K562 (cell line): Measurements from ENCODE around the gene AMOT. TPM values are rescaled to one million over a fixed set of nuclear protein-coding genes. Genes with fewer than 3 reads are reported as not detected.

Experiments
- ATAC-seq: fragments of 200-7000 bp; cut with Tn5 transposase; 3 replicates; pipeline ENCODE4 v1.9.1; 2020; ENCODE audit warnings: moderate library complexity
- BruUV-seq: library from RNA; stranded (reverse); fragments of 400-500 nt; replicated peaks from 2 replicates; lab custom pipeline; 2021; lab: Mats Ljungman, UMichigan
- CTCF ChIA-PET: fragments of 300-600 bp; formaldehyde crosslinking; extraction: SDS; loops from one replicate; lab custom pipeline; 2021; ENCODE audit warnings: low intra/inter-chr PET ratio; lab: Yijun Ruan, JAX
- POLR2A ChIA-PET: fragments of 300-600, 350-650 bp; sonication (Branson Sonifier 250); formaldehyde crosslinking; extraction: SDS; loops from one replicate; lab custom pipeline; 2021; ENCODE audit warnings: antibody characterized with exemption, inconsistent platforms; lab: Yijun Ruan, JAX
- DNase-seq, 4 experiments: peaks; one replicate each; pipeline versions ENCODE4 v3.0.0 to v3.0.0-alpha.2; 2011 to 2018; ENCODE audit warnings: low spot score in 3 of 4, mixed read lengths in 3 of 4; ENCODE audit errors: extremely low read depth in 1 of 4
- FAIRE-seq: peaks from 2 replicates; lab custom pipeline; 2011; peaks lifted over from hg19 to GRCh38; lab: Jason Lieb, UNC
- H2AFZ ChIP-seq: 2 replicates; pipeline ENCODE4 v1.6.0; 2011; ENCODE audit warnings: low read depth, low read length, control low read depth, inconsistent platforms
- H3K27ac ChIP-seq: fragments of 200-600 bp; 3 replicates; pipeline ENCODE4 v1.8.0; 2011; ENCODE audit warnings: low read depth, mild to moderate bottlenecking, control low read depth, inconsistent platforms, low read length, moderate library complexity, mixed read lengths; ENCODE audit errors: extremely low read depth
- H3K27me3 ChIP-seq, 2 experiments: fragments of 300-600 bp in 1 of 2; 2 replicates in 1 of 2; 3 replicates in 1 of 2; pipeline versions ENCODE4 v1.6.0 to v1.8.0; 2011; ENCODE audit warnings: inconsistent platforms in 2 of 2, low read length in 2 of 2, mild to moderate bottlenecking in 1 of 2, mixed read lengths in 1 of 2, moderate library complexity in 1 of 2; ENCODE audit not compliant: control insufficient read depth in 2 of 2, insufficient read depth in 2 of 2
- H3K36me3 ChIP-seq: fragments of 300-600 bp; 3 replicates; pipeline ENCODE4 v1.8.0; 2011; ENCODE audit warnings: mild to moderate bottlenecking, low read length, inconsistent platforms; ENCODE audit not compliant: control insufficient read depth, insufficient read depth
- H3K4me1 ChIP-seq, 2 experiments: fragments of 200-600 bp in 1 of 2; replicated peaks in 1 of 2; 2 replicates in 1 of 2; 3 replicates in 1 of 2; pipeline versions ENCODE4 v1.5.1 to v1.8.0; 2011; ENCODE audit warnings: inconsistent platforms in 2 of 2, low read length in 2 of 2, mild to moderate bottlenecking in 1 of 2, mixed read lengths in 1 of 2, moderate library complexity in 1 of 2; ENCODE audit not compliant: control insufficient read depth in 2 of 2, insufficient read depth in 2 of 2
- H3K4me2 ChIP-seq: 2 replicates; pipeline ENCODE4 v1.6.1; 2011; ENCODE audit warnings: low read length, control low read depth, inconsistent platforms, mixed read lengths; ENCODE audit not compliant: insufficient read depth
- H3K4me3 ChIP-seq: fragments of 200-600 bp; sonication (generic), shearing (Covaris generic); 2 replicates; pipeline ENCODE4 v1.5.1; 2016; ENCODE audit warnings: control low read depth, inconsistent platforms
- H3K79me2 ChIP-seq: fragments of 200-600 bp; 3 replicates; pipeline ENCODE4 v1.8.0; 2011; ENCODE audit warnings: low read length, inconsistent platforms; ENCODE audit not compliant: control insufficient read depth, insufficient read depth
- H3K9ac ChIP-seq, 2 experiments: 2 replicates each; pipeline versions ENCODE4 v1.6.0 to v1.6.1; 2011; ENCODE audit warnings: low read depth in 2 of 2, low read length in 2 of 2, control low read depth in 1 of 2, inconsistent platforms in 1 of 2, mild to moderate bottlenecking in 1 of 2, mixed read lengths in 1 of 2; ENCODE audit not compliant: insufficient read depth in 1 of 2
- H3K9me1 ChIP-seq: one replicate; pipeline ENCODE4 v1.6.0; 2011; ENCODE audit warnings: inconsistent platforms, mild to moderate bottlenecking, low read length, moderate library complexity; ENCODE audit not compliant: control insufficient read depth, insufficient read depth
- H3K9me3 ChIP-seq: replicated peaks from 2 replicates; pipeline ENCODE4 v1.5.1; 2011; ENCODE audit warnings: low read depth, low read length, inconsistent platforms; ENCODE audit not compliant: control insufficient read depth, insufficient read depth
- H4K20me1 ChIP-seq: replicated peaks from 2 replicates; pipeline ENCODE4 v1.6.1; 2011; ENCODE audit warnings: low read length, inconsistent platforms, mixed read lengths; ENCODE audit not compliant: control insufficient read depth, insufficient read depth
- ARID2 ChIP-seq: fragments of 450-650 bp; IDR thresholded peaks from 2 replicates; pipeline ENCODE4 v1.6.1; 2017; ENCODE audit warnings: antibody characterized with exemption, mild to moderate bottlenecking
- ATF1 ChIP-seq, 2 experiments: fragments of 450-650 bp in 1 of 2; IDR thresholded peaks; 2 replicates each; pipeline ENCODE4 v1.6.1; 2016; ENCODE audit warnings: missing compliant biosample characterization in 1 of 2, missing genetic modification characterization in 1 of 2
- BHLHE40 ChIP-seq: IDR thresholded peaks from 2 replicates; pipeline ENCODE4 v1.6.1; 2011; ENCODE audit warnings: low read length, improper control_type of control experiment
- RAD21 ChIP-seq, 2 experiments: fragments of 250-450 bp in 1 of 2; fragments of 450-650 bp in 1 of 2; sonication (Bioruptor Pico) in 1 of 2; formaldehyde crosslinking in 1 of 2; IDR thresholded peaks in 1 of 2; conservative IDR thresholded peaks in 1 of 2; 2 replicates each; pipeline versions ENCODE4 v1.4.0 to v1.8.0; 2020 to 2022; ENCODE audit warnings: mild to moderate bottlenecking in 2 of 2, moderate library complexity in 1 of 2
- SMAD4 ChIP-seq: fragments of 250-450 bp; sonication (Bioruptor Pico); conservative IDR thresholded peaks from 2 replicates; pipeline ENCODE4 v1.8.0; 2021; ENCODE audit warnings: inconsistent platforms, mild to moderate bottlenecking, moderate library complexity
- TSC22D4 ChIP-seq: fragments of 450-650 bp; IDR thresholded peaks from 2 replicates; pipeline ENCODE4 v1.6.1; 2016; ENCODE audit warnings: missing genetic modification characterization, missing biosample characterization, control low read depth
- ZNF121 ChIP-seq: sonication (generic); formaldehyde crosslinking; conservative IDR thresholded peaks from 2 replicates; pipeline ENCODE4 v1.8.0; 2022; ENCODE audit warnings: missing genetic modification reagents
- ZNF134 ChIP-seq: fragments of 250-450 bp; sonication (Bioruptor Pico); conservative IDR thresholded peaks from 2 replicates; pipeline ENCODE4 v1.4.0; 2020
- ZNF184 ChIP-seq: sonication (generic); formaldehyde crosslinking; IDR thresholded peaks from 2 replicates; pipeline ENCODE4 v1.5.0; 2020; ENCODE audit warnings: missing genetic modification reagents
- WGBS: fragments of 100-300 bp; shearing (Covaris generic); methylation state at CpG from one replicate; pipeline ENCODE4 v1.1.6; 2016; ENCODE audit warnings: low coverage, mixed read lengths; ENCODE audit not compliant: insufficient coverage; ENCODE audit errors: missing lambda C conversion rate; 5-methylcytosine and 5-hydroxymethylcytosine counted together
- in situ Hi-C: fragments of 300-500 bp; cut with MboI; formaldehyde crosslinking; loops from 4 replicates; pipeline ENCODE4 v1.15.0; 2018; ENCODE audit warnings: inconsistent platforms, mixed read lengths
- intact Hi-C: fragments of 100-400 bp; cut with micrococcal nuclease; formaldehyde crosslinking; loops from 2 replicates; pipeline ENCODE4 v1.14.2; 2022
- polyA plus RNA-seq, 8 experiments: library from polyadenylated mRNA; depleted of rRNA in 4 of 8; stranded (reverse) in 5 of 8; unstranded in 3 of 8; fragments of >200 nt; fragmentation: Nextera tagmentation in 2 of 8; fragmentation: Illumina TruSeq in 1 of 8; extraction: Ambion mirVana in 2 of 8; extraction: Trizol in 1 of 8; gene quantifications; 2 replicates each; pipeline versions ENCODE4 v1.2.1 to v1.2.3, GENCODE V29; 2011 to 2014; ENCODE audit warnings: inconsistent platforms in 1 of 8, missing spikeins in 1 of 8
- total RNA-seq, 7 experiments: library from RNA; depleted of rRNA in 6 of 7; stranded (reverse); fragments of >200 nt in 6 of 7; fragmentation: Illumina TruSeq in 2 of 7; extraction: Trizol in 2 of 7; gene quantifications; 2 replicates each; pipeline versions ENCODE4 v1.2.1 to v1.2.3, GENCODE V29; 2011 to 2021; ENCODE audit warnings: low replicate concordance in 1 of 7
- TF ChIP-seq, protein P1 (sequence below): sonication (generic); formaldehyde crosslinking; IDR thresholded peaks from 2 replicates; pipeline ENCODE4 v1.8.0; 2022; ENCODE audit warnings: mild to moderate bottlenecking, missing genetic modification reagents

Gene AMOT
- total and polyA plus RNA-seq, 9 of the 15 experiments (the other 6 are each of a cell fraction or from before 2014, with no cell fraction given), result 0.04 TPM; not detected in 8

DNA sequence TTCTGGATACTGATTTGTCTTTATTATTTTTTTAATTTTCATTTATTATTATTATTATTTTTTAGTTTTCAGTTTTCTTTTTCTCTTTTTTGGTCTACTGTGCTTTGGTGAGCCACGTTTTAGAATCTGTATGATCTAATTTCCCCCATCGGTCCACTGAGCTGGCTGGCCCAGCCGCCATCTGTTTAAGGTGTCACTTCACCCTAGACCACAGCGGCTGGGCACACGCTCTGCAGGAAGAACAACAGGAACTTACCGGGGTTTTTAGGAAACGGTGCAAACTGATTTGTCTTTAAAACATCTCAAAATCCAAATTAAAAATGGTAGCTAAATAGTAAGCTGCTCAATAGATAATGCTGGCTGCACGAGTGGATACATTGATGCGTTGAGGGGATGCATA is 48.8 kb upstream of the AMOT start:
- H3K27ac ChIP-seq, result no peak overlapping the region
- H3K4me1 ChIP-seq, result no peaks in the 10 kb centered on the region
- no peak overlapping the region for H3K4me3 ChIP-seq
- no peaks in the 10 kb centered on the region for H3K9me3 ChIP-seq
- no peaks in the 10 kb centered on the region for H3K9me1 ChIP-seq
- POLR2A ChIA-PET, result no interaction called here
- CTCF ChIA-PET, result no interaction called here
- H3K79me2 ChIP-seq, result no peaks in the 10 kb centered on the region
- WGBS, result 1% methylated on average over 8 of the region's 9 CpGs
- DNase-seq (no peak), ATAC-seq (no peak), FAIRE-seq (no peak)
- no peak overlapping the region for H2AFZ ChIP-seq
- H4K20me1 ChIP-seq, result no peaks in the 10 kb centered on the region
- H3K27me3 ChIP-seq, result no peaks in the 10 kb centered on the region
- no peak overlapping the region for H3K4me2 ChIP-seq
- intact Hi-C loops (no loop called here), in situ Hi-C loops (no loop called here)
- BruUV-seq, result no TSS peak
- H3K9ac ChIP-seq, result no peak overlapping the region
- no peaks in the 10 kb centered on the region for H3K36me3 ChIP-seq
- no peak for TF ChIP-seq RAD21 (CRISPR knock-in tag; conservative IDR thresholded peaks at IDR 0.05 in 1 of 2, IDR thresholded peaks at IDR 0.05 in 1 of 2)
- TF ChIP-seq TSC22D4 (tag), result no peak
- no peak for TF ChIP-seq SMAD4 (CRISPR knock-in tag)
- TF ChIP-seq ARID2, result no peak
- no peak for TF ChIP-seq BHLHE40
- TF ChIP-seq ZNF121 (CRISPR knock-in tag), result no peak
- TF ChIP-seq ZNF134, result no peak
- TF ChIP-seq ZNF184 (CRISPR knock-in tag), result no peak
- TF ChIP-seq ATF1 (CRISPR knock-in tag; IDR thresholded peaks at IDR 0.05), result no peak
- TF ChIP-seq ATF1 (tag; IDR thresholded peaks at IDR 0.05), result no peak
- TF ChIP-seq, protein P1, sequence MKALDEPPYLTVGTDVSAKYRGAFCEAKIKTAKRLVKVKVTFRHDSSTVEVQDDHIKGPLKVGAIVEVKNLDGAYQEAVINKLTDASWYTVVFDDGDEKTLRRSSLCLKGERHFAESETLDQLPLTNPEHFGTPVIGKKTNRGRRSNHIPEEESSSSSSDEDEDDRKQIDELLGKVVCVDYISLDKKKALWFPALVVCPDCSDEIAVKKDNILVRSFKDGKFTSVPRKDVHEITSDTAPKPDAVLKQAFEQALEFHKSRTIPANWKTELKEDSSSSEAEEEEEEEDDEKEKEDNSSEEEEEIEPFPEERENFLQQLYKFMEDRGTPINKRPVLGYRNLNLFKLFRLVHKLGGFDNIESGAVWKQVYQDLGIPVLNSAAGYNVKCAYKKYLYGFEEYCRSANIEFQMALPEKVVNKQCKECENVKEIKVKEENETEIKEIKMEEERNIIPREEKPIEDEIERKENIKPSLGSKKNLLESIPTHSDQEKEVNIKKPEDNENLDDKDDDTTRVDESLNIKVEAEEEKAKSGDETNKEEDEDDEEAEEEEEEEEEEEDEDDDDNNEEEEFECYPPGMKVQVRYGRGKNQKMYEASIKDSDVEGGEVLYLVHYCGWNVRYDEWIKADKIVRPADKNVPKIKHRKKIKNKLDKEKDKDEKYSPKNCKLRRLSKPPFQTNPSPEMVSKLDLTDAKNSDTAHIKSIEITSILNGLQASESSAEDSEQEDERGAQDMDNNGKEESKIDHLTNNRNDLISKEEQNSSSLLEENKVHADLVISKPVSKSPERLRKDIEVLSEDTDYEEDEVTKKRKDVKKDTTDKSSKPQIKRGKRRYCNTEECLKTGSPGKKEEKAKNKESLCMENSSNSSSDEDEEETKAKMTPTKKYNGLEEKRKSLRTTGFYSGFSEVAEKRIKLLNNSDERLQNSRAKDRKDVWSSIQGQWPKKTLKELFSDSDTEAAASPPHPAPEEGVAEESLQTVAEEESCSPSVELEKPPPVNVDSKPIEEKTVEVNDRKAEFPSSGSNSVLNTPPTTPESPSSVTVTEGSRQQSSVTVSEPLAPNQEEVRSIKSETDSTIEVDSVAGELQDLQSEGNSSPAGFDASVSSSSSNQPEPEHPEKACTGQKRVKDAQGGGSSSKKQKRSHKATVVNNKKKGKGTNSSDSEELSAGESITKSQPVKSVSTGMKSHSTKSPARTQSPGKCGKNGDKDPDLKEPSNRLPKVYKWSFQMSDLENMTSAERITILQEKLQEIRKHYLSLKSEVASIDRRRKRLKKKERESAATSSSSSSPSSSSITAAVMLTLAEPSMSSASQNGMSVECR, result no peak
